Epidermal melanocyte (primary cell): Measurements from ENCODE around the gene FGF7.
"Not testable (repeated sequence)": the region's sequence is repeated elsewhere in the genome, so short reads cannot be mapped to it uniquely, and the experiment has no call there.

ENCODE experiments used
- DNase-seq: peaks from one replicate; pipeline ENCODE4 v3.0.0; 2011; ENCODE audit warnings: low spot score; ENCODE audit not compliant: insufficient read length

FGF7 gene

GRCh38 chr15:49423021-49423420 is at the start of gene FGF7:
TSS of gene FGF7 (plus strand) at chr15:49423242. CDS start at chr15:49424298, 1,056 bp downstream.
- no peak for DNase-seq

GRCh38 chr15:49379996-49380395 is 43.0 kb upstream of the FGF7 start:
- DNase-seq: no peak

- DNase-seq: no peak
Measured at GRCh38 chr15:49380912-49381311, 42.1 kb upstream of the FGF7 start.

GRCh38 chr15:49382394-49382793 is 40.6 kb upstream of the FGF7 start:
- DNase-seq: no peak

GRCh38 chr15:49383266-49383665 is 39.8 kb upstream of the FGF7 start:
- no peak for DNase-seq

GRCh38 chr15:49387471-49387870 is 35.6 kb upstream of the FGF7 start:
- DNase-seq: no peak

GRCh38 chr15:49402515-49403296 is 20.3 kb upstream of the FGF7 start:
- not testable (repeated sequence) for DNase-seq

- DNase-seq: no peak
Measured at GRCh38 chr15:49406352-49407118, 16.5 kb upstream of the FGF7 start.

GRCh38 chr15:49410641-49411040 is 12.4 kb upstream of the FGF7 start:
- DNase-seq: no peak

GRCh38 chr15:49412797-49413196 is 10.2 kb upstream of the FGF7 start:
- no peak for DNase-seq

- DNase-seq: no peak
Measured at GRCh38 chr15:49415149-49415548, 7.9 kb upstream of the FGF7 start.

GRCh38 chr15:49415638-49416037 is 7.4 kb upstream of the FGF7 start:
- DNase-seq: no peak

- no peak for DNase-seq
Measured at GRCh38 chr15:49418811-49419210, 4.2 kb upstream of the FGF7 start.

GRCh38 chr15:49421991-49422390 is 1.1 kb upstream of the FGF7 start:
- DNase-seq: no peak

- no peak for DNase-seq
Measured at GRCh38 chr15:49423901-49424550, 984 bp downstream of the FGF7 start.

- no peak for DNase-seq
Measured at GRCh38 chr15:49424954-49425353, 1.9 kb downstream of the FGF7 start.

- DNase-seq: no peak
Measured at GRCh38 chr15:49427372-49427771, 4.3 kb downstream of the FGF7 start.

- no peak for DNase-seq
Measured at GRCh38 chr15:49428409-49429095, 5.5 kb downstream of the FGF7 start.

GRCh38 chr15:49430046-49430445 is 7.0 kb downstream of the FGF7 start:
- no peak for DNase-seq

GRCh38 chr15:49435174-49435573 is 12.1 kb downstream of the FGF7 start:
- no peak for DNase-seq

- no peak for DNase-seq
Measured at GRCh38 chr15:49436751-49437150, 13.7 kb downstream of the FGF7 start.
